SK-N-MC (cell line): ENCODE results near the gene DNASE2.
"Not testable (repeated sequence)": the region's sequence is repeated elsewhere in the genome, so short reads cannot be mapped to it uniquely, and the experiment has no call there.

Experiments used
- DNase-seq: peaks from one replicate; pipeline ENCODE4 v3.0.0-alpha.2; 2011; ENCODE audit warnings: low read depth, low spot score
- H3K27ac ChIP-seq: fragments of 200-600 bp; sonication (generic); 2 replicates; pipeline ENCODE4 v1.5.1; 2016; ENCODE audit warnings: mixed run types
- H3K36me3 ChIP-seq: fragments of 200-600 bp; sonication (generic); 2 replicates; pipeline ENCODE4 v1.6.1; 2017; ENCODE audit warnings: antibody characterized with exemption, low read length, mixed read lengths; ENCODE audit not compliant: insufficient read depth
- H3K4me3 ChIP-seq: fragments of 200-600 bp; sonication (generic); 2 replicates; pipeline ENCODE4 v1.5.1; 2016
- H3K9ac ChIP-seq: fragments of 200-600 bp; sonication (generic); 2 replicates; pipeline ENCODE4 v1.8.0; 2017; ENCODE audit warnings: mixed run types, mixed read lengths; ENCODE audit not compliant: insufficient read length
- H3K9me3 ChIP-seq: fragments of 200-600 bp; sonication (generic); 2 replicates; pipeline ENCODE4 v1.6.1; 2017; ENCODE audit warnings: low read depth, mild to moderate bottlenecking, antibody characterized with exemption, low read length, moderate library complexity, mixed read lengths
- EZH2 ChIP-seq: fragments of 200-600 bp; sonication (generic); IDR thresholded peaks from one replicate; pipeline ENCODE4 v1.6.1; 2017; ENCODE audit warnings: antibody characterized with exemption
- FOXP2 ChIP-seq: optimal IDR thresholded peaks from 2 replicates; pipeline ENCODE3; 2011; ENCODE audit warnings: mild to moderate bottlenecking, moderate library complexity; ENCODE audit not compliant: insufficient read depth; ENCODE audit errors: extremely low read length, control extremely low read depth
- POLR2AphosphoS5 ChIP-seq: IDR thresholded peaks from 2 replicates; pipeline ENCODE4 v1.6.1; 2012; ENCODE audit warnings: mild to moderate bottlenecking, low read depth, low read length, borderline replicate concordance

The DNASE2 gene

DNA sequence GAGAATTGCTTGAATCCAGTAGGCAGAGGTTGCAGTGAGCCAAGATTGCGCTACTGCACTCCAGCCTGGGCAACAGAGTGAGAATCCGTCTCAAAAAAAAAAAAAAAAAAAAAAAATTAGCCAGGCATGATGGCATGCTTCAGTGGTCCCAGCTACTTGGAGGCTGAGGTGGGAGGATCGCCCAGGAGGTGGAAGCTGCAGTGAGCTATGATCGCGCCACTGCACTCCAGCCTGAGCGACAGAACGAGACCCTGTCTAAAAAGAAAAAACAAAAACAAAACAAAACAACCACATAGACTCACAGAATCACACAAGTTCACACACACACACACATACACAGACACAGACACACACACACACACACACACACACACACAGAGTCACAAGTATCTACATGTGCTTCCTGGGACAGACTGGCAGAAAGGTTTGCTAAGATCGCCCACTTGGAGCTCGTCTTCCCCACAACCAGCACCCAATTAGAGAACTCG lies 9.1 kb upstream of the DNASE2 start:
- TF ChIP-seq POLR2AphosphoS5 = 0 out of 2 replicates have a peak, but pooled peaks have one; percentile 4
- Histone ChIP-seq H3K9ac (peak overlapping the region; percentile 66), H3K27ac (peak overlapping the region; percentile 40; the same call in 1 of the 2 replicates), H3K4me3 (peak overlapping the region; percentile 98)
- H3K36me3 ChIP-seq, H3K9me3 ChIP-seq, DNase-seq: not testable (repeated sequence)

GRCh38 chr19:12888006-12888603 lies 6.9 kb upstream of the DNASE2 start:
- no peak for TF ChIP-seq POLR2AphosphoS5
- TF ChIP-seq FOXP2 = no peak
- no peak for TF ChIP-seq EZH2
- Histone ChIP-seq H3K9ac (no peak overlapping the region), H3K4me3 (no peak overlapping the region), H3K9me3 (no peaks in the 10 kb centered on the region; the same call in 1 of the 2 replicates), H3K36me3 (no peaks in the 10 kb centered on the region), H3K27ac (no peak overlapping the region)
- no peak for DNase-seq

GRCh38 chr19:12886969-12887747 lies 5.9 kb upstream of the DNASE2 start, which contains the start of gene KLF1:
TSS of gene KLF1 (minus strand) at chr19:12887201. CDS start at chr19:12887140, 61 bp downstream.
- no peaks in the 10 kb centered on the region for H3K36me3 ChIP-seq
- no peaks in the 10 kb centered on the region; the same call in 1 of the 2 replicates for H3K9me3 ChIP-seq
- no peak for TF ChIP-seq FOXP2
- no peak for TF ChIP-seq EZH2
- no peak for DNase-seq
- no peak within 1 kb of the TSS for H3K27ac ChIP-seq
- H3K4me3 ChIP-seq = no peak within 1 kb of the TSS
- H3K9ac ChIP-seq = no peak within 1 kb of the TSS

- no peak overlapping the region for H3K4me3 ChIP-seq
- H3K36me3 ChIP-seq = no peaks in the 10 kb centered on the region
Observed at GRCh38 chr19:12886651-12886968, 5.4 kb upstream of the DNASE2 start.

GRCh38 chr19:12885749-12886650 lies 4.8 kb upstream of the DNASE2 start:
- peak overlapping the region; percentile 72 for H3K4me3 ChIP-seq
- TF ChIP-seq EZH2 (no peak), FOXP2 (no peak), POLR2AphosphoS5 (no peak)
- no peaks in the 10 kb centered on the region; the same call in 1 of the 2 replicates for H3K9me3 ChIP-seq
- H3K9ac ChIP-seq = no peak overlapping the region
- H3K27ac ChIP-seq = no peak overlapping the region
- no peaks in the 10 kb centered on the region for H3K36me3 ChIP-seq
- DNase-seq = no peak

More at GRCh38 chr19:12886651-12886968, 5.4 kb upstream of the DNASE2 start:
- Histone ChIP-seq H3K27ac (no peak overlapping the region), H3K9me3 (no peaks in the 10 kb centered on the region; the same call in 1 of the 2 replicates), H3K9ac (no peak overlapping the region)
- TF ChIP-seq FOXP2 (no peak), POLR2AphosphoS5 (no peak), EZH2 (no peak)
- no peak for DNase-seq

DNA sequence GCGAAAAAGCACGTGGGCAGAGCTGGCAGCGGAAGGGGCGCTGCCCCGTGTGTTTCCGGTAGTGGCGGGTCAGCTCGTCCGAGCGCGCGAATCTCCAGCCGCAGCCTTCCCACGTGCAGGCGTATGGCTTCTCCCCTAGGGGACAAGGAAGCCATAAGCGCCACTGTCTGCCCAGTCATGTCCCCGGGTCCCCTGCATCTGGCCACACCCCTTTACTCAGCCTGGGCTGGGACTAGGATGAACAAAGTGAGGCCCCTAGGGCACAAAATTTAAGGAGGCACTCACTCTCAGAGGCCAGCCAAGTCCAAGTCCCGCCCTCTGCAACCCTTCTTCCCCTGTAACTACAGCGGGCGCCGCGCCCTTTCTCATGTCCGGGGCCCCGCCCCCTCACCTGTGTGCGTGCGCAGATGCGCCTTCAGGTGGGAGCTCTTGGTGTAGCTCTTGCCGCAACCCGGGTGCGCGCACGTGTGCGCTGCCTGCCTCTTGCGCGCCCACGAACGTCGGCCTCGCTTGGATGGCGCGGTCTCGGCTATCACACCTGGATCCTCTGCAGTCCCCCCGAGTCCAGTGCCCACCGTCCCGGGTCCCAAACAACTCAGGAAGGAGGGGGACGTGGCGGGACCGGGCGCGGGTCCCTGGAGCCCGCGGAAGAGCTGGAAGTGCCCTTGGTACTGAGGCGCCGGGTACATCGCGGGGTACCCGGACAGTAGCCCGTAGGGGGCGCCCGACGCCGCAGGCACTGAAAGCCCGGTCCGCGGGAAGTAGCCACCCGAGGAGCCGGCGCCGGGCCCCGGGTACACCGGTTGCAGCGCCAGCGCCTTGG lies 3.9 kb upstream of the DNASE2 start:
- H3K27ac ChIP-seq = no peak overlapping the region
- TF ChIP-seq FOXP2 (no peak), POLR2AphosphoS5 (no peak), EZH2 (no peak)
- no peaks in the 10 kb centered on the region; the same call in 1 of the 2 replicates for H3K9me3 ChIP-seq
- DNase-seq = no peak
- no peak overlapping the region for H3K9ac ChIP-seq
- peak overlapping the region; percentile 72 for H3K4me3 ChIP-seq
- H3K36me3 ChIP-seq = no peaks in the 10 kb centered on the region

- no peaks in the 10 kb centered on the region; the same call in 1 of the 2 replicates for H3K9me3 ChIP-seq
- TF ChIP-seq FOXP2 (no peak), EZH2 (no peak), POLR2AphosphoS5 (no peak)
- H3K9ac ChIP-seq = no peak overlapping the region
- H3K4me3 ChIP-seq = no peak overlapping the region
- no peak overlapping the region for H3K27ac ChIP-seq
- no peaks in the 10 kb centered on the region for H3K36me3 ChIP-seq
- no peak for DNase-seq
Observed at GRCh38 chr19:12884627-12884925, 3.3 kb upstream of the DNASE2 start.

GRCh38 chr19:12884202-12884601 lies 3.0 kb upstream of the DNASE2 start:
- H3K4me3 ChIP-seq = no peak overlapping the region
- DNase-seq = no peak
- no peaks in the 10 kb centered on the region; the same call in 1 of the 2 replicates for H3K9me3 ChIP-seq
- TF ChIP-seq POLR2AphosphoS5 (no peak), FOXP2 (no peak), EZH2 (no peak)
- H3K9ac ChIP-seq = no peak overlapping the region
- no peaks in the 10 kb centered on the region for H3K36me3 ChIP-seq
- H3K27ac ChIP-seq = no peak overlapping the region
